DLD1 (cell line): ENCODE results near the gene GNMT.

ENCODE experiments used
- in situ Hi-C: cut with HindIII; loops from 2 replicates; pipeline ENCODE4 v1.10.0; 2017; ENCODE audit warnings: low sequenced_read_pairs

The GNMT gene

GRCh38 chr6:43009124-43009523 lies 48.6 kb downstream of the GNMT start:
- in situ Hi-C loops = no loop called here

- in situ Hi-C loops = no loop called here
Observed at GRCh38 chr6:43011207-43011606, 50.7 kb downstream of the GNMT start.

- in situ Hi-C loops = no loop called here
Observed at GRCh38 chr6:43012364-43012763, 51.8 kb downstream of the GNMT start.

- in situ Hi-C loops = no loop called here
Observed at GRCh38 chr6:43013097-43013842, 52.7 kb downstream of the GNMT start.
